Measurements from ENCODE around the gene RAD51B.

DNA sequence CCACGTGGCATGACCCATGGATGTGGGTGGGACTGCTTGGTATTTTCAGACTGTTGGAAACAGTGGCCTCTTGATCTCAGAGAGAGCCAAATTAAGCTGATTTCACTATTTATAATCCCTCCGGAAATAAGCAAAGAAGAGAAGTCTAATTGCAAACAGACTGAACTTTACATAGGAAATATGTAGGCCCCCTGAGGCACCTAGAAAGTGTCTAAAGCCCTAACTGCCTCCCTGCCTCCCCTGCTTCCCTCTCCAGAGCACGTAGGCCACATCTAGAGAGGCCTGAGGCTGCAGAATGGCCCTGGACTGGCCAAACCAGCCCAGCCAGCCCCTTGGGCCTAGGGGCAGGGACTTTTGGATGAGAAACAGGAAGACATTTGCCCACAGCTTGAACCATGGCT, 849.5 kb downstream of the RAD51B start:
- TF ChIP-seq POLR2AphosphoS5 (IDR thresholded peaks at IDR 0.05; ENCODE audit: low read depth) = no peak
- no peak for TF ChIP-seq CTCF (IDR thresholded peaks at IDR 0.05; ENCODE audit: insufficient read depth, low read length)
- no peak for TF ChIP-seq GABPA (IDR thresholded peaks at IDR 0.05; ENCODE audit: low read depth)
- TF ChIP-seq REST (IDR thresholded peaks at IDR 0.05; ENCODE audit: insufficient replicate concordance, low read depth) = no peak
- no peak for TF ChIP-seq SPI1 (IDR thresholded peaks at IDR 0.05; ENCODE audit: borderline replicate concordance, low read depth)

All from HL-60 (cell line).